Ishikawa (cell line): ENCODE data around the gene TCP11.
A peak's percentile ranks its signal among the peaks of the same experiment; 100 is the strongest.

Source experiments
- CEBPB ChIP-seq: IDR thresholded peaks from 2 replicates; pipeline ENCODE4 v1.6.1; 2012
- CREB1 ChIP-seq: IDR thresholded peaks from 2 replicates; pipeline ENCODE4 v1.6.1; 2012; ENCODE audit warnings: low read depth
- EGR1 ChIP-seq: IDR thresholded peaks from 2 replicates; pipeline ENCODE4 v1.6.1; 2012
- EP300 ChIP-seq: IDR thresholded peaks from 2 replicates; pipeline ENCODE4 v1.6.1; 2012; ENCODE audit warnings: borderline replicate concordance
- FOXM1 ChIP-seq: IDR thresholded peaks from 2 replicates; pipeline ENCODE4 v1.6.1; 2012; ENCODE audit warnings: low read depth, borderline replicate concordance
- NFIC ChIP-seq: IDR thresholded peaks from 2 replicates; pipeline ENCODE4 v1.6.1; 2012
- RAD21 ChIP-seq: IDR thresholded peaks from 2 replicates; pipeline ENCODE4 v1.6.1; 2012; ENCODE audit warnings: low read depth
- TAF1 ChIP-seq: IDR thresholded peaks from 2 replicates; pipeline ENCODE4 v1.6.1; 2012; ENCODE audit warnings: low read depth, mild to moderate bottlenecking
- TCF12 ChIP-seq: IDR thresholded peaks from 2 replicates; pipeline ENCODE4 v1.6.1; 2012; ENCODE audit warnings: low read depth
- TEAD4 ChIP-seq: IDR thresholded peaks from 2 replicates; pipeline ENCODE4 v1.6.1; 2012
- YY1 ChIP-seq: IDR thresholded peaks from 2 replicates; pipeline ENCODE4 v1.6.1; 2012; ENCODE audit warnings: low read depth
- ZBTB7A ChIP-seq: IDR thresholded peaks from 2 replicates; pipeline ENCODE4 v1.6.1; 2012; ENCODE audit warnings: low read depth
- TF ChIP-seq, protein P1 (sequence below): IDR thresholded peaks from 2 replicates; pipeline ENCODE4 v1.6.1; 2012
- TF ChIP-seq, protein P2 (sequence below): IDR thresholded peaks from 2 replicates; pipeline ENCODE4 v1.6.1; 2012; ENCODE audit warnings: low read depth, mild to moderate bottlenecking
- TF ChIP-seq, protein P3 (sequence below): IDR thresholded peaks from 2 replicates; pipeline ENCODE4 v1.6.1; 2012

Gene TCP11

DNA sequence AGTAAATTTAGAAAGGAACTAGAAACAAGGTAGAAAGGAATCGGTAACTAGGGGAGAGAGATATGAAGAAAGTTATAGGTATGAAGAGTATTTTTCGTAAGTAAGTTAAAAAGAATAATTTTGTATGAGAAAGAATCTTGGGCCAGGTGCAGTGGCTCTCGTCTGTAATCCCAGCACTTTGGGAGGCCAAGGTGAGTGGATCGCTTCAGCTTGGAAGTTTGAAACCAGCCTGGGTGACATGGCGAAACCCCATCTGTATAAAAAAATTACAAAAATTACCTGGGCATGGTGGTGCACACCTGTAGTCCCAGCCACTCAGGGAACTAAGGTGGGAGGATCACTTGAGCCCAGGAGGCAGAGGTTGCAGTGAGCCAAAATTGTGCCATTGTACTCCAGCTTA lies 42.0 kb downstream of the TCP11 start:
- TF ChIP-seq TEAD4 (no peak), EP300 (no peak), CEBPB (no peak), RAD21 (no peak), FOXM1 (no peak), TCF12 (no peak), NFIC (no peak), ZBTB7A (no peak), YY1 (no peak)
- TF ChIP-seq, protein P1, sequence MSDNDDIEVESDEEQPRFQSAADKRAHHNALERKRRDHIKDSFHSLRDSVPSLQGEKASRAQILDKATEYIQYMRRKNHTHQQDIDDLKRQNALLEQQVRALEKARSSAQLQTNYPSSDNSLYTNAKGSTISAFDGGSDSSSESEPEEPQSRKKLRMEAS, result no peak
- TF ChIP-seq, protein P2, sequence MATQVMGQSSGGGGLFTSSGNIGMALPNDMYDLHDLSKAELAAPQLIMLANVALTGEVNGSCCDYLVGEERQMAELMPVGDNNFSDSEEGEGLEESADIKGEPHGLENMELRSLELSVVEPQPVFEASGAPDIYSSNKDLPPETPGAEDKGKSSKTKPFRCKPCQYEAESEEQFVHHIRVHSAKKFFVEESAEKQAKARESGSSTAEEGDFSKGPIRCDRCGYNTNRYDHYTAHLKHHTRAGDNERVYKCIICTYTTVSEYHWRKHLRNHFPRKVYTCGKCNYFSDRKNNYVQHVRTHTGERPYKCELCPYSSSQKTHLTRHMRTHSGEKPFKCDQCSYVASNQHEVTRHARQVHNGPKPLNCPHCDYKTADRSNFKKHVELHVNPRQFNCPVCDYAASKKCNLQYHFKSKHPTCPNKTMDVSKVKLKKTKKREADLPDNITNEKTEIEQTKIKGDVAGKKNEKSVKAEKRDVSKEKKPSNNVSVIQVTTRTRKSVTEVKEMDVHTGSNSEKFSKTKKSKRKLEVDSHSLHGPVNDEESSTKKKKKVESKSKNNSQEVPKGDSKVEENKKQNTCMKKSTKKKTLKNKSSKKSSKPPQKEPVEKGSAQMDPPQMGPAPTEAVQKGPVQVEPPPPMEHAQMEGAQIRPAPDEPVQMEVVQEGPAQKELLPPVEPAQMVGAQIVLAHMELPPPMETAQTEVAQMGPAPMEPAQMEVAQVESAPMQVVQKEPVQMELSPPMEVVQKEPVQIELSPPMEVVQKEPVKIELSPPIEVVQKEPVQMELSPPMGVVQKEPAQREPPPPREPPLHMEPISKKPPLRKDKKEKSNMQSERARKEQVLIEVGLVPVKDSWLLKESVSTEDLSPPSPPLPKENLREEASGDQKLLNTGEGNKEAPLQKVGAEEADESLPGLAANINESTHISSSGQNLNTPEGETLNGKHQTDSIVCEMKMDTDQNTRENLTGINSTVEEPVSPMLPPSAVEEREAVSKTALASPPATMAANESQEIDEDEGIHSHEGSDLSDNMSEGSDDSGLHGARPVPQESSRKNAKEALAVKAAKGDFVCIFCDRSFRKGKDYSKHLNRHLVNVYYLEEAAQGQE, result no peak
- TF ChIP-seq, protein P3, sequence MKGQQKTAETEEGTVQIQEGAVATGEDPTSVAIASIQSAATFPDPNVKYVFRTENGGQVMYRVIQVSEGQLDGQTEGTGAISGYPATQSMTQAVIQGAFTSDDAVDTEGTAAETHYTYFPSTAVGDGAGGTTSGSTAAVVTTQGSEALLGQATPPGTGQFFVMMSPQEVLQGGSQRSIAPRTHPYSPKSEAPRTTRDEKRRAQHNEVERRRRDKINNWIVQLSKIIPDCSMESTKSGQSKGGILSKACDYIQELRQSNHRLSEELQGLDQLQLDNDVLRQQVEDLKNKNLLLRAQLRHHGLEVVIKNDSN, result no peak

DNA sequence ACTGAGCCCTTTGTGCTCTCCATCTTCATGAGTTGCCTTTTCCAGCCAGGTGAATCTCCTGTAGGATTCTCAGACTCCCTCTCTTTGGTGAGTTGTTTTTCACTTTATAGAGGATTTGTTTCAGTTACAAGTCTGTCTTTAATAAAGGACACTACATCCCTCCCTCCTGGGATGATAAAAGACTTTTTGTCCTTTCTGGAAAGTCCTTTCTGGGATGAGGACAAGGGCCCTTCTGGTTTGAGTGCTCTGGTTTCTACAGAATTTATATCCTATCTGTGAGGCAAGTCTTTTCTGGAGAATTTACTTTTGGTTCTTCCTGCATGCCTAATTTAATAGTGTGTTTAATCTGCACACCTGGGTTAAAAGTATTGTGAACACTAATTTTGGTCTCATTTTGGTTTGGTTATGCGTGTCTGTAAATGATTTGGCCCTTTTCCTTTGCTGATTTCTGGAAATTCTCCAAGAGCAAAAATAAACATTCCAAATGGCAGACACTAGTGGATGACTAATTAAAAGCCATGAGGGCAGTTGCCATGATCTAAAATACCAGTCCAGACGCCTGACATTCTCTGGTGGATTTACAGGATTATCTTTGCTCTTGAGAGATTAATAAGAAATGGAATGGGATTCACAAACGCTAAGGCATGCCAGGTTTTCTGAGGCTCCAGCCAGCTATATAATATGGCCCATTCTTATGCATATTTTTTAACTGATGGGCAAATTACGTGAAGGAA lies 44.8 kb downstream of the TCP11 start:
- TF ChIP-seq TCF12, result no peak
- TF ChIP-seq CEBPB, result no peak
- TF ChIP-seq, protein P2, result no peak
- no peak for TF ChIP-seq TAF1
- TF ChIP-seq RAD21, result no peak
- TF ChIP-seq, protein P3, result no peak
- no peak for TF ChIP-seq YY1
- TF ChIP-seq FOXM1, result no peak
- no peak for TF ChIP-seq NFIC
- TF ChIP-seq CREB1, result no peak
- no peak for TF ChIP-seq EP300
- TF ChIP-seq EGR1, result no peak
- TF ChIP-seq ZBTB7A, result no peak

DNA sequence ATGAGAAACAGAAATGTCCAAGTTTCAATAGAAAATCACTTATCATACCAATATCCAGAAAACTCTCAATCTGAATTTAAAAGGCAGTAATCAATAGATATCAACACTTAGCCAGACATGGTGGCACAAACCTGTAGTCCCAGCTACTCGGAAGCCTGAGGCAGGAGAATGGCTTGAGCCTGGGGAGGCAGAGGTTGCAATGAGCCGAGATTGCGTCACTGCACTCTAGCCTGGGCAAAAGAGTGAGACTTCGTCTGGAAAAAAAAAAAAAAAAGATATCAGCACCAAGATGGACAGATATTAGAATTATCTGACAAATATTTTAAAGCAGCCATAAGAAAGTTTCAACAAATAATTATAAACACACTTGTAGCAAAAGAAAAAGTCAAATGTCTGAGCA lies 47.0 kb downstream of the TCP11 start:
- TF ChIP-seq CEBPB, result peak; percentile 57; the same call in 1 of the 2 replicates
- TF ChIP-seq, protein P2, result no peak

DNA sequence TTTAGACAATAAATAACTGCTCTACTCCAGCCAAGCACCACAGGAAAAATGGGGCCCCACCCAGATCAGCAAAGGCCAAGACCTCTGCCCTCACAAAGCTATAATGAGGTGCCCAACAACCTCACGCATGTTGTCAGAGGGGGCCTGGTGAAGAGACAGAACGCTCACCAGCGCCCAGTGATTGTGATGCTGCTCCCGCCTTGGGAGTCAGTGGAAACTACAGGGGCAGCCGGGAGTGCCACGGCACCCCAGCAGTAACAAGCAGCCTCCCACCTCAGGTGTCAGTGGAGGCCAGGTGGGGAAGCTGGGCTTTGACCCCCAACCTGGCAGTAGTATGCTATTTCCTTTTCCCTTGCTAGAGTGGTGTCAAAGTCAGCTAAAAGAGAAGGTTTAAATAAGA lies 47.4 kb downstream of the TCP11 start:
- TF ChIP-seq TAF1, result no peak
- TF ChIP-seq CEBPB, result no peak
- no peak for TF ChIP-seq TCF12
- TF ChIP-seq EGR1, result no peak
- no peak for TF ChIP-seq EP300
- TF ChIP-seq RAD21, result no peak
- TF ChIP-seq TEAD4, result no peak
- TF ChIP-seq YY1, result no peak
- no peak for TF ChIP-seq FOXM1
- TF ChIP-seq, protein P3, result no peak
- no peak for TF ChIP-seq NFIC
- TF ChIP-seq, protein P1, result no peak
- no peak for TF ChIP-seq ZBTB7A
- no peak for TF ChIP-seq CREB1
